Sigmoid colon (tissue), 3 donors: ENCODE measurements around the gene SFMBT1.

ENCODE experiments used
- CTCF ChIP-seq, 4 experiments: fragments of 450-650 bp in 3 of 4; fragments of 200-600 bp in 1 of 4; IDR thresholded peaks; one replicate each; pipeline ENCODE4 v1.5.1; 2016 to 2019; ENCODE audit warnings: antibody characterized with exemption in 4 of 4, mild to moderate bottlenecking in 3 of 4, moderate library complexity in 2 of 4
- POLR2A ChIP-seq, 2 donors: fragments of 450-650 bp; IDR thresholded peaks; one replicate each; pipeline ENCODE4 v1.6.1; 2016; ENCODE audit warnings: antibody characterized with exemption in 2 of 2, mild to moderate bottlenecking in 2 of 2, moderate library complexity in 2 of 2

- TF ChIP-seq POLR2A (IDR thresholded peaks at IDR 0.05) (no peak), CTCF (IDR thresholded peaks at IDR 0.05) (no peak)
Measured at GRCh38 chr3:52871761-52872160, 174.1 kb downstream of the SFMBT1 start.
